ENCODE measurements around the gene NPRL2. TPM values are rescaled to one million over a fixed set of nuclear protein-coding genes. Genes with fewer than 3 reads are reported as not detected.

NPRL2 gene
- total and polyA plus RNA-seq, 9 of the 15 experiments (the other 6 are each of a cell fraction or from before 2014, with no cell fraction given): 17.4 to 40.4 (median 24.4) TPM

- TF ChIP-seq CCAR2 (IDR thresholded peaks at IDR 0.05; ENCODE audit: low read depth, low read length) (no peak), E2F5 (CRISPR knock-in tag; IDR thresholded peaks at IDR 0.05) (no peak), PCBP2 (IDR thresholded peaks at IDR 0.05; ENCODE audit: low read depth, low read length, poor library complexity, severe bottlenecking) (no peak), MYNN (IDR thresholded peaks at IDR 0.05) (no peak; the same call in 1 of the 2 replicates), MYNN (CRISPR knock-in tag; IDR thresholded peaks at IDR 0.05) (no peak), YBX1 (IDR thresholded peaks at IDR 0.05) (no peak), ZBTB17 (CRISPR knock-in tag; IDR thresholded peaks at IDR 0.05) (0 out of 2 replicates have a peak, but pooled peaks have one; percentile 61), HMBOX1 (IDR thresholded peaks at IDR 0.05) (no peak), BRCA1 (IDR thresholded peaks at IDR 0.05) (no peak), BRCA1 (CRISPR knock-in tag; IDR thresholded peaks at IDR 0.05) (no peak), KLF10 (CRISPR knock-in tag; IDR thresholded peaks at IDR 0.05) (no peak), CBFA2T2 (conservative IDR thresholded peaks at IDR 0.05) (no peak), HOXB6 (CRISPR knock-in tag; IDR thresholded peaks at IDR 0.05; ENCODE audit: borderline replicate concordance) (no peak), SAFB2 (IDR thresholded peaks at IDR 0.05; ENCODE audit: borderline replicate concordance, low read depth, low read length, severe bottlenecking) (no peak), OTX1 (CRISPR knock-in tag; IDR thresholded peaks at IDR 0.05) (no peak), RHOXF2B (CRISPR knock-in tag; conservative IDR thresholded peaks at IDR 0.05) (no peak), HDAC1 (IDR thresholded peaks at IDR 0.05) (peak in 1 of 2 experiments; percentile 86; a peak in 2 of 4 replicates), ZEB2 (IDR thresholded peaks at IDR 0.05) (no peak), MXI1 (IDR thresholded peaks at IDR 0.05; ENCODE audit: low read depth, low read length) (0 out of 2 replicates have a peak, but pooled peaks have one; percentile 31), ELF4 (CRISPR knock-in tag; IDR thresholded peaks at IDR 0.05) (no peak), RFX5 (IDR thresholded peaks at IDR 0.05; ENCODE audit: low read depth, low read length) (no peak), SMARCB1 (IDR thresholded peaks at IDR 0.05; ENCODE audit: insufficient read length, low read depth) (no peak), SNAPC5 (CRISPR knock-in tag; IDR thresholded peaks at IDR 0.05) (no peak)
- TF ChIP-seq, protein P1, sequence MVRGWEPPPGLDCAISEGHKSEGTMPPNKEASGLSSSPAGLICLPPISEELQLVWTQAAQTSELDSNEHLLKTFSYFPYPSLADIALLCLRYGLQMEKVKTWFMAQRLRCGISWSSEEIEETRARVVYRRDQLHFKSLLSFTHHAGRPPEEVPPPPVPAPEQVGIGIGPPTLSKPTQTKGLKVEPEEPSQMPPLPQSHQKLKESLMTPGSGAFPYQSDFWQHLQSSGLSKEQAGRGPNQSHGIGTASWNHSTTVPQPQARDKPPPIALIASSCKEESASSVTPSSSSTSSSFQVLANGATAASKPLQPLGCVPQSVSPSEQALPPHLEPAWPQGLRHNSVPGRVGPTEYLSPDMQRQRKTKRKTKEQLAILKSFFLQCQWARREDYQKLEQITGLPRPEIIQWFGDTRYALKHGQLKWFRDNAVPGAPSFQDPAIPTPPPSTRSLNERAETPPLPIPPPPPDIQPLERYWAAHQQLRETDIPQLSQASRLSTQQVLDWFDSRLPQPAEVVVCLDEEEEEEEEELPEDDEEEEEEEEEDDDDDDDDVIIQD (CRISPR knock-in tag; IDR thresholded peaks at IDR 0.05): no peak
- TF ChIP-seq, protein P2, sequence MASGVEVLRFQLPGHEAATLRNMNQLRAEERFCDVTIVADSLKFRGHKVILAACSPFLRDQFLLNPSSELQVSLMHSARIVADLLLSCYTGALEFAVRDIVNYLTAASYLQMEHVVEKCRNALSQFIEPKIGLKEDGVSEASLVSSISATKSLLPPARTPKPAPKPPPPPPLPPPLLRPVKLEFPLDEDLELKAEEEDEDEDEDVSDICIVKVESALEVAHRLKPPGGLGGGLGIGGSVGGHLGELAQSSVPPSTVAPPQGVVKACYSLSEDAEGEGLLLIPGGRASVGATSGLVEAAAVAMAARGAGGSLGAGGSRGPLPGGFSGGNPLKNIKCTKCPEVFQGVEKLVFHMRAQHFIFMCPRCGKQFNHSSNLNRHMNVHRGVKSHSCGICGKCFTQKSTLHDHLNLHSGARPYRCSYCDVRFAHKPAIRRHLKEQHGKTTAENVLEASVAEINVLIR (CRISPR knock-in tag; IDR thresholded peaks at IDR 0.05): no peak
Observed at GRCh38 chr3:50337175-50337861, 13.3 kb downstream of the NPRL2 start (continued).

Measured in K562 (cell line).